ENCODE results near the gene TPP1. TPM values are rescaled to one million over a fixed set of nuclear protein-coding genes. Genes with fewer than 3 reads are reported as not detected.
A peak's percentile ranks its signal among the peaks of the same experiment; 100 is the strongest.

TPP1 gene
- total and polyA plus RNA-seq, 2 of the 13 experiments (the other 11 are each of a cell fraction or from before 2014, with no cell fraction given), result 13.9 to 74.6 TPM

GRCh38 chr11:6612213-6613041, 6.8 kb downstream of the TPP1 start, which contains the start of gene TAF10 (continued):
- TF ChIP-seq, protein P1, sequence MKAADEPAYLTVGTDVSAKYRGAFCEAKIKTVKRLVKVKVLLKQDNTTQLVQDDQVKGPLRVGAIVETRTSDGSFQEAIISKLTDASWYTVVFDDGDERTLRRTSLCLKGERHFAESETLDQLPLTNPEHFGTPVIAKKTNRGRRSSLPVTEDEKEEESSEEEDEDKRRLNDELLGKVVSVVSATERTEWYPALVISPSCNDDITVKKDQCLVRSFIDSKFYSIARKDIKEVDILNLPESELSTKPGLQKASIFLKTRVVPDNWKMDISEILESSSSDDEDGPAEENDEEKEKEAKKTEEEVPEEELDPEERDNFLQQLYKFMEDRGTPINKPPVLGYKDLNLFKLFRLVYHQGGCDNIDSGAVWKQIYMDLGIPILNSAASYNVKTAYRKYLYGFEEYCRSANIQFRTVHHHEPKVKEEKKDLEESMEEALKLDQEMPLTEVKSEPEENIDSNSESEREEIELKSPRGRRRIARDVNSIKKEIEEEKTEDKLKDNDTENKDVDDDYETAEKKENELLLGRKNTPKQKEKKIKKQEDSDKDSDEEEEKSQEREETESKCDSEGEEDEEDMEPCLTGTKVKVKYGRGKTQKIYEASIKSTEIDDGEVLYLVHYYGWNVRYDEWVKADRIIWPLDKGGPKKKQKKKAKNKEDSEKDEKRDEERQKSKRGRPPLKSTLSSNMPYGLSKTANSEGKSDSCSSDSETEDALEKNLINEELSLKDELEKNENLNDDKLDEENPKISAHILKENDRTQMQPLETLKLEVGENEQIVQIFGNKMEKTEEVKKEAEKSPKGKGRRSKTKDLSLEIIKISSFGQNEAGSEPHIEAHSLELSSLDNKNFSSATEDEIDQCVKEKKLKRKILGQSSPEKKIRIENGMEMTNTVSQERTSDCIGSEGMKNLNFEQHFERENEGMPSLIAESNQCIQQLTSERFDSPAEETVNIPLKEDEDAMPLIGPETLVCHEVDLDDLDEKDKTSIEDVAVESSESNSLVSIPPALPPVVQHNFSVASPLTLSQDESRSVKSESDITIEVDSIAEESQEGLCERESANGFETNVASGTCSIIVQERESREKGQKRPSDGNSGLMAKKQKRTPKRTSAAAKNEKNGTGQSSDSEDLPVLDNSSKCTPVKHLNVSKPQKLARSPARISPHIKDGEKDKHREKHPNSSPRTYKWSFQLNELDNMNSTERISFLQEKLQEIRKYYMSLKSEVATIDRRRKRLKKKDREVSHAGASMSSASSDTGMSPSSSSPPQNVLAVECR (CRISPR knock-in tag; IDR thresholded peaks at IDR 0.05; ENCODE audit: borderline replicate concordance), result peak; percentile 93; the same call in 1 of the 2 replicates
- TF ChIP-seq KAT8 (CRISPR knock-in tag; IDR thresholded peaks at IDR 0.05), result peak; percentile 77; the same call in 1 of the 2 replicates
- TF ChIP-seq ZMAT3 (CRISPR knock-in tag; conservative IDR thresholded peaks at IDR 0.05), result peak; percentile 74; the same call in 1 of the 2 replicates
- TF ChIP-seq SNAPC2 (CRISPR knock-in tag; IDR thresholded peaks at IDR 0.05), result peak; percentile 91
- TF ChIP-seq ZNF782 (CRISPR knock-in tag; IDR thresholded peaks at IDR 0.05; ENCODE audit: borderline replicate concordance), result peak; percentile 78; the same call in 1 of the 2 replicates
- TF ChIP-seq NCOA5 (CRISPR knock-in tag; IDR thresholded peaks at IDR 0.05), result no peak
- TF ChIP-seq ZSCAN20 (CRISPR knock-in tag; IDR thresholded peaks at IDR 0.05; ENCODE audit: borderline replicate concordance), result no peak
- TF ChIP-seq ZNF724P (CRISPR knock-in tag; IDR thresholded peaks at IDR 0.05; ENCODE audit: borderline replicate concordance), result 0 out of 2 replicates have a peak, but pooled peaks have one; percentile 49
- peak; percentile 55; the same call in 1 of the 2 replicates for TF ChIP-seq ZBTB4 (CRISPR knock-in tag; IDR thresholded peaks at IDR 0.05; ENCODE audit: borderline replicate concordance)
- TF ChIP-seq MEF2D (CRISPR knock-in tag; IDR thresholded peaks at IDR 0.05), result peak; percentile 85
- peak; percentile 39; the same call in 1 of the 2 replicates for TF ChIP-seq ZFP82 (CRISPR knock-in tag; IDR thresholded peaks at IDR 0.05; ENCODE audit: borderline replicate concordance)
- TF ChIP-seq ZNF383 (CRISPR knock-in tag; IDR thresholded peaks at IDR 0.05; ENCODE audit: borderline replicate concordance), result no peak
- TF ChIP-seq FOXJ3 (CRISPR knock-in tag; IDR thresholded peaks at IDR 0.05; ENCODE audit: borderline replicate concordance), result peak; percentile 38; the same call in 1 of the 2 replicates
- peak; percentile 44; the same call in 2 of the 3 replicates for TF ChIP-seq MXI1 (IDR thresholded peaks at IDR 0.05; ENCODE audit: borderline replicate concordance, low read depth, low read length)
- TF ChIP-seq SP1 (IDR thresholded peaks at IDR 0.05), result no peak
- 0 out of 2 replicates have a peak, but pooled peaks have one; percentile 23 for TF ChIP-seq SP1 (CRISPR knock-in tag; IDR thresholded peaks at IDR 0.05)

All from HepG2 (cell line).